Measurements from ENCODE around the gene LYRM4. TPM values are rescaled to one million over a fixed set of nuclear protein-coding genes. Genes with fewer than 3 reads are reported as not detected.

Gene LYRM4
- total RNA-seq, 1 donor from 2014 or later, result 22.4 TPM

DNA sequence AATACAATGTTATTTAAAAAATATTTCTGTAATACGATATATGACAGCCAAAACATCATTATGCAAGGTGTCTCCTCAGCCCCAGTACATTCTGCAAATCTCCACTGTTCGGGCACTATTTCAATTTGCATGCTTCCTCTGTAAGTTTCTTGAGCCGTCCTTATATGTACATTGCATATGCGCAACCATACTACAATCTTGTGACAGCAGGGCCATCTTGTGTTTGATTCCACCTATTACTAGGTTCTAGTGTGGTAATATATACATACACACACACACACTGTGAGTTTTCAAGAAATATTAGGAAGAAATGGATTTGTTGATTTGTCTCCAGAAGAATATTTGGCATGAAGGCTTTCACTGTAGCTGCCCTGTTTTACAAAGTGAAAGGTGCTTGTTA is 9.8 kb downstream of the LYRM4 start:
- no peak overlapping the region for H3K4me3 ChIP-seq
- TF ChIP-seq CTCF (IDR thresholded peaks at IDR 0.05), result no peak
- H3K36me3 ChIP-seq, result no peaks in the 10 kb centered on the region
- no peak overlapping the region for H3K27ac ChIP-seq
- DNase-seq (no peak), ATAC-seq (no peak)
- intact Hi-C loops (cut with DNase I), result no loop called here
- H3K9me3 ChIP-seq, result no peaks in the 10 kb centered on the region
- no peaks in the 10 kb centered on the region for H3K4me1 ChIP-seq
- H3K27me3 ChIP-seq (ENCODE audit: low read depth), result no peaks in the 10 kb centered on the region

DNA sequence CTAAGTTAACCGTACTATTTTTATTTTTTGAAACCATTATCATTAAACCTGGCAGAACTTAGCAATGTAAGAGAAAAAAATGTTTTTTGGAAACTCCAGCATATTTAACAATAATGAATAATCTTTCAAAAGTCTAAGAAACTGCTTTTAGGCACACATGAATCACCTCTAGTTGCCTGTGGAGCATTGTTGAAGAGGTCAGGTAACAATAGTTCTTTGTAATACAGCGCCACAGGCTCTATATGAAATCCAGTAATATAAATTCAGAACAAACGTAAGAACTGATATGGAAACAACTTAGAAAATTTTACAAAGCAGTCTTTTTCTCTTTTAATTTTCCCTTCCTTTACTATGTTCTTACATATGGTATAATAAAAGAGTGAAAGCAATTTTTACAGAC is 10.3 kb downstream of the LYRM4 start:
- Histone ChIP-seq H3K4me3 (no peak overlapping the region), H3K27me3 (ENCODE audit: low read depth) (no peaks in the 10 kb centered on the region), H3K27ac (no peak overlapping the region), H3K9me3 (no peaks in the 10 kb centered on the region), H3K36me3 (no peaks in the 10 kb centered on the region), H3K4me1 (no peaks in the 10 kb centered on the region)
- ATAC-seq (no peak), DNase-seq (no peak)
- intact Hi-C loops (cut with DNase I), result no loop called here
- no peak for TF ChIP-seq CTCF (IDR thresholded peaks at IDR 0.05)

DNA sequence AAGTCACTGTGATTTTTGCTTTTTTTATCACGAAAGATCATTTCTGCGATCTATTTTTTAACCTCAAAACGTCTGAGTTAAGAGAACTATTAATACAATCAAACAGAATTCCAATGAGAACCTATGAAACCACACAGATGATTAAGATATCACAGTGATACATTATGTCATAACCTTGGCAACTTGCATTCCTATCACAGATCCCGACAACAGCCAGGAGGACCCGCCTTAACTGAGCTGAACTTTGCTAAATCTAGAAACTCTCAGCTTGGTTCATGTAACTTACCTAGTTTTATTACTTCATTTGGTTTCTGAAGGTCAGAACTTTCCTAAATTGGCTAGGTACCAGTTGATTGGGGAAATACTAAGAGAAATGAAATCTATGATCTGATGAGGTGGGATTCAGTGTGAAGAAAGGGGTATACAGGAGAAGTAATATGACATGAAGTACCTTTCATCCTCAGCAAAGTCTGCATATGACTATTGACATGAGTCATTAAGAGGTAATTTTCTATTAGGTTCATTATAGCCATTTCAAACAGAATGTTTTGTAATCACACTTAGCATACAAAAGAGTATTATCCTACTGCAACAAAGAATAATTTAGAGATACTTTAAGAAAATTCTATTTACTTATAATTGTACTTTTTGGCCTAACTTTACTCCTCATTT is 11.2 kb downstream of the LYRM4 start:
- intact Hi-C loops (cut with DNase I), result no loop called here
- DNase-seq, result no peak
- Histone ChIP-seq H3K4me3 (no peak overlapping the region), H3K4me1 (no peaks in the 10 kb centered on the region), H3K9me3 (no peaks in the 10 kb centered on the region), H3K27ac (no peak overlapping the region), H3K36me3 (no peaks in the 10 kb centered on the region), H3K27me3 (ENCODE audit: low read depth) (no peaks in the 10 kb centered on the region)
- ATAC-seq, result no peak
- TF ChIP-seq CTCF (IDR thresholded peaks at IDR 0.05), result no peak

GRCh38 chr6:5248302-5249098 is 12.2 kb downstream of the LYRM4 start:
- Histone ChIP-seq H3K36me3 (no peaks in the 10 kb centered on the region), H3K4me3 (no peak overlapping the region), H3K27me3 (ENCODE audit: low read depth) (no peaks in the 10 kb centered on the region), H3K9me3 (no peaks in the 10 kb centered on the region), H3K4me1 (no peaks in the 10 kb centered on the region), H3K27ac (no peak overlapping the region)
- no peak for TF ChIP-seq CTCF (IDR thresholded peaks at IDR 0.05)
- no peak for ATAC-seq
- no peak for DNase-seq
- intact Hi-C loops (cut with DNase I), result no loop called here

DNA sequence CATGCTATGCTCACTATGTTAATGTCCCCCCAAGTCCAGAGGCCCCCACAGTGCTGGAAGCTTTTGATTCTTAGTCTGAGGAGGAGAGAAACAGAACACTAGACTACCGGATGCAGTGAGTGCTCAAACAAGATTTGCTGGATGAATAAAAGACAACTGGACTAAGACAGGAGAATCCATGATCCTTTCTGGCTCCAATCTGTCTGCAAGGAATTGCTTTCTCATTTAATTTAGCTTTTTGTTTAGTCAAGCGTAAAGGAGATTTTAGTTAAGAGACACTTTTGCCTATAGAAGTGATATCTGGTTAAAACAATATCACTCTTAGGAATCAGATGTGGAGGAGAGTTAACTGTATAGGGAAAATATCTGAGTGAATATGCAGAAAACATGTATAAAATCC is 13.5 kb downstream of the LYRM4 start:
- no peak for TF ChIP-seq CTCF (IDR thresholded peaks at IDR 0.05)
- DNase-seq (no peak), ATAC-seq (no peak)
- H3K36me3 ChIP-seq, result no peaks in the 10 kb centered on the region
- no peaks in the 10 kb centered on the region for H3K9me3 ChIP-seq
- intact Hi-C loops (cut with DNase I), result no loop called here
- H3K4me3 ChIP-seq, result no peak overlapping the region
- no peaks in the 10 kb centered on the region for H3K27me3 ChIP-seq (ENCODE audit: low read depth)
- no peak overlapping the region for H3K27ac ChIP-seq
- no peaks in the 10 kb centered on the region for H3K4me1 ChIP-seq
